Mucosa of descending colon (tissue), 3 donors: Measurements from ENCODE around the gene PRKAR1B. TPM values are rescaled to one million over a fixed set of nuclear protein-coding genes. Genes with fewer than 3 reads are reported as not detected.

Experiments used
- ATAC-seq: fragments of 200-7000 bp; cut with Tn5 transposase; one replicate; pipeline ENCODE4 v1.9.1; 2020; ENCODE audit warnings: mild to moderate bottlenecking, moderate library complexity
- DNase-seq, 3 donors: peaks; one replicate each; pipeline ENCODE4 v3.0.0-alpha.2; 2020
- H3K36me3 ChIP-seq: fragments of 200-600 bp; one replicate; pipeline ENCODE4 v1.8.0; 2021; ENCODE audit warnings: low read depth, mild to moderate bottlenecking
- H3K4me1 ChIP-seq: fragments of 200-600 bp; one replicate; pipeline ENCODE4 v1.8.0; 2021; ENCODE audit warnings: low read depth, mild to moderate bottlenecking
- H3K4me3 ChIP-seq: fragments of 200-600 bp; one replicate; pipeline ENCODE4 v1.8.0; 2021; ENCODE audit warnings: mild to moderate bottlenecking
- H3K9me3 ChIP-seq: fragments of 200-600 bp; one replicate; pipeline ENCODE4 v1.8.0; 2021; ENCODE audit warnings: mild to moderate bottlenecking
- CTCF ChIP-seq: fragments of 200-600 bp; IDR thresholded peaks from one replicate; pipeline ENCODE4 v1.8.0; 2022; ENCODE audit warnings: antibody characterized with exemption, mild to moderate bottlenecking
- intact Hi-C, 2 donors: fragments of 100-400 bp; cut with DNase I in 1 of 2; cut with micrococcal nuclease in 1 of 2; formaldehyde crosslinking; loops; one replicate each; pipeline versions ENCODE4 v1.11.0 to v1.11.1; 2022; cut with DNase I, micrococcal nuclease
- total RNA-seq, 3 donors: library from RNA; stranded (reverse); fragmentation: NEBNext Ultra II Directional in 2 of 3; extraction: Animal tissue kit (Norgen Biotek cat#: 25700) in 2 of 3; gene quantifications; one replicate each; pipeline versions ENCODE4 v1.2.1 to v1.2.4, GENCODE V29; 2021 to 2023
- donor health status: DM: no; HTN: no; CAD: no; lungs with moderate emphysema.
- donor health status: DM: no; HTN: no; CAD: no.
- donor health status: DM: no; HTN: yes; CAD: no.

PRKAR1B gene
- total RNA-seq, 3 donors from 2014 or later, result 10.1 to 24.5 (median 24.4) TPM

- Histone ChIP-seq H3K9me3 (no peaks in the 10 kb centered on the region), H3K4me3 (no peak overlapping the region), H3K36me3 (no peaks in the 10 kb centered on the region), H3K4me1 (peaks cover 15% of the 10 kb centered on the region)
- DNase-seq, result no peak
- TF ChIP-seq CTCF, result no peak
- no peak for ATAC-seq
- intact Hi-C loops, result no loop called here
Observed at GRCh38 chr7:571718-572415, 155.2 kb downstream of the PRKAR1B start.

GRCh38 chr7:571096-571717, 155.9 kb downstream of the PRKAR1B start:
- H3K9me3 ChIP-seq, result no peaks in the 10 kb centered on the region
- TF ChIP-seq CTCF, result no peak
- no peak for DNase-seq
- intact Hi-C loops, result no loop called here
- H3K36me3 ChIP-seq, result no peaks in the 10 kb centered on the region
- H3K4me3 ChIP-seq, result no peak overlapping the region
- ATAC-seq, result no peak
- H3K4me1 ChIP-seq, result peaks cover 15% of the 10 kb centered on the region

GRCh38 chr7:570801-571070, 156.3 kb downstream of the PRKAR1B start:
- no peaks in the 10 kb centered on the region for H3K36me3 ChIP-seq
- H3K4me3 ChIP-seq, result no peak overlapping the region
- DNase-seq (no peak), ATAC-seq (no peak)
- intact Hi-C loops, result no loop called here
- no peak for TF ChIP-seq CTCF
- peaks cover 15% of the 10 kb centered on the region for H3K4me1 ChIP-seq
- no peaks in the 10 kb centered on the region for H3K9me3 ChIP-seq

- DNase-seq (no peak), ATAC-seq (no peak)
- Histone ChIP-seq H3K9me3 (no peaks in the 10 kb centered on the region), H3K4me1 (peaks cover 14% of the 10 kb centered on the region), H3K36me3 (no peaks in the 10 kb centered on the region), H3K4me3 (no peak overlapping the region)
- TF ChIP-seq CTCF, result no peak
- intact Hi-C loops, result no loop called here
Observed at GRCh38 chr7:569996-570800, 156.9 kb downstream of the PRKAR1B start.

- DNase-seq, result no peak
- peaks cover 5% of the 10 kb centered on the region for H3K4me1 ChIP-seq
- H3K4me3 ChIP-seq, result no peak overlapping the region
- ATAC-seq, result no peak
- H3K36me3 ChIP-seq, result no peaks in the 10 kb centered on the region
- TF ChIP-seq CTCF, result no peak
- no peaks in the 10 kb centered on the region for H3K9me3 ChIP-seq
- intact Hi-C loops, result no loop called here
Observed at GRCh38 chr7:569071-569855, 157.8 kb downstream of the PRKAR1B start.
